ENCODE results near the gene SMCR8.

- TF ChIP-seq CTCF (IDR thresholded peaks at IDR 0.05; ENCODE audit: low read length) (no peak), EZH2 (IDR thresholded peaks at IDR 0.05; ENCODE audit: borderline replicate concordance, low read length) (no peak)
Observed at GRCh38 chr17:18314059-18314730, 898 bp upstream of the SMCR8 start.
